Astrocyte (in vitro differentiated cells and primary cell): ENCODE data around the gene PMS2. TPM values are rescaled to one million over a fixed set of nuclear protein-coding genes. Genes with fewer than 3 reads are reported as not detected.
"Not testable (repeated sequence)": the region's sequence is repeated elsewhere in the genome, so short reads cannot be mapped to it uniquely, and the experiment has no call there.

Source experiments
- DNase-seq: peaks from one replicate; pipeline ENCODE4 v3.0.0-alpha.2; 2010; ENCODE audit warnings: low read depth
- FAIRE-seq: peaks from 2 replicates; lab custom pipeline; 2011; peaks lifted over from hg19 to GRCh38; lab: Jason Lieb, UNC
- H2AFZ ChIP-seq: 2 replicates; pipeline ENCODE4 v1.6.0; 2012; ENCODE audit warnings: low read depth, low read length, inconsistent platforms
- H3K27ac ChIP-seq: 2 replicates; pipeline ENCODE4 v1.5.1; 2011; ENCODE audit warnings: low read depth, low read length, inconsistent platforms
- H3K27me3 ChIP-seq: 2 replicates; pipeline ENCODE4 v1.6.0; 2011; ENCODE audit warnings: low read length, inconsistent platforms; ENCODE audit not compliant: insufficient read depth
- H3K36me3 ChIP-seq: 2 replicates; pipeline ENCODE4 v1.5.1; 2011; ENCODE audit warnings: low read length, inconsistent platforms; ENCODE audit not compliant: insufficient read depth
- H3K4me1 ChIP-seq: 2 replicates; pipeline ENCODE4 v1.5.1; 2011; ENCODE audit warnings: low read length, inconsistent platforms; ENCODE audit not compliant: insufficient read depth
- H3K4me2 ChIP-seq: 2 replicates; pipeline ENCODE4 v1.6.0; 2012; ENCODE audit warnings: low read length, inconsistent platforms
- H3K4me3 ChIP-seq: 2 replicates; pipeline ENCODE4 v1.5.1; 2011; ENCODE audit warnings: low read depth, mild to moderate bottlenecking, low read length, inconsistent platforms; ENCODE audit not compliant: insufficient read depth
- H3K79me2 ChIP-seq: 2 replicates; pipeline ENCODE4 v1.6.0; 2012; ENCODE audit warnings: mild to moderate bottlenecking, low read length, inconsistent platforms; ENCODE audit not compliant: insufficient read depth
- H3K9ac ChIP-seq: 2 replicates; pipeline ENCODE4 v1.6.0; 2012; ENCODE audit warnings: mild to moderate bottlenecking, low read length, inconsistent platforms
- H3K9me3 ChIP-seq: 2 replicates; pipeline ENCODE4 v1.5.1; 2012; ENCODE audit warnings: low read depth, mild to moderate bottlenecking, low read length, inconsistent platforms; ENCODE audit not compliant: insufficient read depth
- H4K20me1 ChIP-seq: 2 replicates; pipeline ENCODE4 v1.6.0; 2012; ENCODE audit warnings: low read length, inconsistent platforms; ENCODE audit not compliant: insufficient read depth
- H3K27ac Mint-ChIP-seq: one replicate; pipeline ENCODE4 v1.8.0; 2021; ENCODE audit warnings: mild to moderate bottlenecking, mixed read lengths; ENCODE audit not compliant: unreplicated experiment
- H3K27me3 Mint-ChIP-seq: one replicate; pipeline ENCODE4 v1.8.0; 2021; ENCODE audit warnings: low read depth, mixed read lengths; ENCODE audit not compliant: unreplicated experiment
- H3K36me3 Mint-ChIP-seq: one replicate; pipeline ENCODE4 v1.8.0; 2021; ENCODE audit warnings: low read depth, mixed read lengths; ENCODE audit not compliant: unreplicated experiment
- H3K4me1 Mint-ChIP-seq: one replicate; pipeline ENCODE4 v1.8.0; 2021; ENCODE audit warnings: low read depth, mixed read lengths; ENCODE audit not compliant: unreplicated experiment
- H3K4me3 Mint-ChIP-seq: one replicate; pipeline ENCODE4 v1.8.0; 2021; ENCODE audit warnings: mild to moderate bottlenecking, moderate library complexity, mixed read lengths; ENCODE audit not compliant: unreplicated experiment
- H3K9me3 Mint-ChIP-seq: one replicate; pipeline ENCODE4 v1.8.0; 2021; ENCODE audit warnings: mild to moderate bottlenecking, mixed read lengths; ENCODE audit not compliant: unreplicated experiment
- EZH2 ChIP-seq: IDR thresholded peaks from 2 replicates; pipeline ENCODE4 v1.6.1; 2012; ENCODE audit warnings: mild to moderate bottlenecking, low read length, inconsistent platforms; ENCODE audit not compliant: insufficient read depth
- total RNA-seq: library from RNA; stranded (reverse); gene quantifications from 2 replicates; pipeline ENCODE4 v1.2.1, GENCODE V29; 2021
- TF ChIP-seq, protein P1 (sequence below): IDR thresholded peaks from 2 replicates; pipeline ENCODE4 v1.5.1; 2011; ENCODE audit warnings: low read depth, mild to moderate bottlenecking, inconsistent platforms, low read length, moderate library complexity; ENCODE audit not compliant: insufficient read depth

Gene PMS2
- total RNA-seq, 1 donor from 2014 or later: 15.3 TPM

- Histone ChIP-seq H3K4me2 (no peak overlapping the region), H2AFZ (no peak overlapping the region), H3K79me2 (peaks cover 47% of the 10 kb centered on the region), H3K27me3 (no peaks in the 10 kb centered on the region), H3K4me3 (no peak overlapping the region), H4K20me1 (no peaks in the 10 kb centered on the region), H3K9ac (no peak overlapping the region), H3K4me1 (peaks cover 3% of the 10 kb centered on the region), H3K9me3 (no peaks in the 10 kb centered on the region), H3K27ac (no peak overlapping the region), H3K36me3 (no peaks in the 10 kb centered on the region)
- Mint-ChIP-seq H3K27ac (no peak overlapping the region), H3K9me3 (no peaks in the 10 kb centered on the region), H3K4me1 (peaks cover 21% of the 10 kb centered on the region), H3K27me3 (no peaks in the 10 kb centered on the region), H3K36me3 (peaks cover 2% of the 10 kb centered on the region), H3K4me3 (peak overlapping the region; percentile 89)
- TF ChIP-seq, protein P1, sequence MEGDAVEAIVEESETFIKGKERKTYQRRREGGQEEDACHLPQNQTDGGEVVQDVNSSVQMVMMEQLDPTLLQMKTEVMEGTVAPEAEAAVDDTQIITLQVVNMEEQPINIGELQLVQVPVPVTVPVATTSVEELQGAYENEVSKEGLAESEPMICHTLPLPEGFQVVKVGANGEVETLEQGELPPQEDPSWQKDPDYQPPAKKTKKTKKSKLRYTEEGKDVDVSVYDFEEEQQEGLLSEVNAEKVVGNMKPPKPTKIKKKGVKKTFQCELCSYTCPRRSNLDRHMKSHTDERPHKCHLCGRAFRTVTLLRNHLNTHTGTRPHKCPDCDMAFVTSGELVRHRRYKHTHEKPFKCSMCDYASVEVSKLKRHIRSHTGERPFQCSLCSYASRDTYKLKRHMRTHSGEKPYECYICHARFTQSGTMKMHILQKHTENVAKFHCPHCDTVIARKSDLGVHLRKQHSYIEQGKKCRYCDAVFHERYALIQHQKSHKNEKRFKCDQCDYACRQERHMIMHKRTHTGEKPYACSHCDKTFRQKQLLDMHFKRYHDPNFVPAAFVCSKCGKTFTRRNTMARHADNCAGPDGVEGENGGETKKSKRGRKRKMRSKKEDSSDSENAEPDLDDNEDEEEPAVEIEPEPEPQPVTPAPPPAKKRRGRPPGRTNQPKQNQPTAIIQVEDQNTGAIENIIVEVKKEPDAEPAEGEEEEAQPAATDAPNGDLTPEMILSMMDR: no peak
- TF ChIP-seq EZH2: no peak
- no peak for FAIRE-seq
- DNase-seq: no peak
Observed at GRCh38 chr7:6007386-6007785, 1.5 kb downstream of the PMS2 start.

DNA sequence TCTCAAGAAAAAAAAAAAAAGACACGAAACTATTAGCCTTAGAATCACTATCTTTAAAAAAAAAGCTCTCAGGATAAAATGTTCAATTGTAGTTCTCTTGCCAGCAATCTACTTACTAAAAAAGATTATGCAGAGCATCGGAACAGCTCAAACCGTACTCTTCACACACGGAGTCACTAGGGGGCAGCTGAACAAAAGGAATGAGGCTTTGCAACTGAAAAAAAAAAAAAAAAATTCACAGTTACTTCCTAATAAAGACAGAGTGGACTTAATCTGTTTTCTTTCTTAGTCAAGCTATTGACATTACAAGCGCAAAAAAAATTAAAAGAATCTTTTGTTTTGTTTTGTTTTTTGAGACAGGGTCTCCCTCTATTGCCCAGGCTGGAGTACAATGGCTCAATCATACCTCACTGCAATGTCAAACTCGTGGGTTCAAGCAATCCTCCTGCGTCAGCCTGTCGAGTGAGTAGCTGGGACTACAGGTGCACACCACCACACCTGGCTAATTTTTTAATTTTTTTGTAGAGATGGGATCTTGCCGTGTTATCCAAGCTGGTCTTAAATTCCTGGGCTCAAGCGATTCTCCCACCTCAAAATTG lies 11.5 kb downstream of the PMS2 start:
- H4K20me1 ChIP-seq: no peaks in the 10 kb centered on the region
- H3K9ac ChIP-seq: no peak overlapping the region
- H3K4me3 Mint-ChIP-seq: no peak overlapping the region
- no peak overlapping the region for H3K27ac ChIP-seq
- no peaks in the 10 kb centered on the region for H3K9me3 ChIP-seq
- no peak overlapping the region for H3K27ac Mint-ChIP-seq
- H3K4me1 ChIP-seq: peaks cover 7% of the 10 kb centered on the region
- no peak overlapping the region for H3K4me3 ChIP-seq
- peaks cover 8% of the 10 kb centered on the region for H3K36me3 ChIP-seq
- H3K27me3 ChIP-seq: no peaks in the 10 kb centered on the region
- peak; percentile 44 for DNase-seq
- FAIRE-seq: peak; percentile 32
- no peaks in the 10 kb centered on the region for H3K9me3 Mint-ChIP-seq
- H3K27me3 Mint-ChIP-seq: no peaks in the 10 kb centered on the region
- no peak overlapping the region for H3K4me2 ChIP-seq
- no peak overlapping the region for H2AFZ ChIP-seq
- no peaks in the 10 kb centered on the region for H3K4me1 Mint-ChIP-seq
- no peaks in the 10 kb centered on the region for H3K79me2 ChIP-seq
- no peak for TF ChIP-seq EZH2
- TF ChIP-seq, protein P1: peak; percentile 69
- H3K36me3 Mint-ChIP-seq: peaks cover 14% of the 10 kb centered on the region

- H3K4me3 Mint-ChIP-seq, H3K4me2 ChIP-seq, H3K27ac ChIP-seq, H3K9me3 Mint-ChIP-seq, H3K4me1 ChIP-seq, H4K20me1 ChIP-seq, FAIRE-seq, H2AFZ ChIP-seq, H3K4me3 ChIP-seq, H3K79me2 ChIP-seq, H3K27ac Mint-ChIP-seq, H3K9me3 ChIP-seq, DNase-seq, H3K27me3 Mint-ChIP-seq, H3K27me3 ChIP-seq, H3K4me1 Mint-ChIP-seq, H3K36me3 ChIP-seq, H3K36me3 Mint-ChIP-seq, H3K9ac ChIP-seq: not testable (repeated sequence)
Observed at GRCh38 chr7:5987061-5987460, 21.8 kb downstream of the PMS2 start.

- H3K4me2 ChIP-seq, H3K27me3 ChIP-seq, H3K9me3 ChIP-seq, H3K36me3 ChIP-seq, H3K36me3 Mint-ChIP-seq, H3K27ac ChIP-seq, H4K20me1 ChIP-seq, H3K27ac Mint-ChIP-seq, FAIRE-seq, H3K4me1 Mint-ChIP-seq, H3K4me3 ChIP-seq, H3K9ac ChIP-seq, H3K4me1 ChIP-seq, H3K79me2 ChIP-seq, H3K4me3 Mint-ChIP-seq, DNase-seq, H2AFZ ChIP-seq, H3K27me3 Mint-ChIP-seq, H3K9me3 Mint-ChIP-seq: not testable (repeated sequence)
Observed at GRCh38 chr7:5979680-5980314, 29.1 kb downstream of the PMS2 start.
